GM12874 (cell line): Measurements from ENCODE around the gene TMEM259.

Experiments
- TF ChIP-seq, protein P1 (sequence below): IDR thresholded peaks from 2 replicates; pipeline ENCODE4 v1.5.1; 2011; ENCODE audit warnings: low read depth, mild to moderate bottlenecking, control low read depth, low read length, moderate library complexity; ENCODE audit not compliant: insufficient read depth

Gene TMEM259

DNA sequence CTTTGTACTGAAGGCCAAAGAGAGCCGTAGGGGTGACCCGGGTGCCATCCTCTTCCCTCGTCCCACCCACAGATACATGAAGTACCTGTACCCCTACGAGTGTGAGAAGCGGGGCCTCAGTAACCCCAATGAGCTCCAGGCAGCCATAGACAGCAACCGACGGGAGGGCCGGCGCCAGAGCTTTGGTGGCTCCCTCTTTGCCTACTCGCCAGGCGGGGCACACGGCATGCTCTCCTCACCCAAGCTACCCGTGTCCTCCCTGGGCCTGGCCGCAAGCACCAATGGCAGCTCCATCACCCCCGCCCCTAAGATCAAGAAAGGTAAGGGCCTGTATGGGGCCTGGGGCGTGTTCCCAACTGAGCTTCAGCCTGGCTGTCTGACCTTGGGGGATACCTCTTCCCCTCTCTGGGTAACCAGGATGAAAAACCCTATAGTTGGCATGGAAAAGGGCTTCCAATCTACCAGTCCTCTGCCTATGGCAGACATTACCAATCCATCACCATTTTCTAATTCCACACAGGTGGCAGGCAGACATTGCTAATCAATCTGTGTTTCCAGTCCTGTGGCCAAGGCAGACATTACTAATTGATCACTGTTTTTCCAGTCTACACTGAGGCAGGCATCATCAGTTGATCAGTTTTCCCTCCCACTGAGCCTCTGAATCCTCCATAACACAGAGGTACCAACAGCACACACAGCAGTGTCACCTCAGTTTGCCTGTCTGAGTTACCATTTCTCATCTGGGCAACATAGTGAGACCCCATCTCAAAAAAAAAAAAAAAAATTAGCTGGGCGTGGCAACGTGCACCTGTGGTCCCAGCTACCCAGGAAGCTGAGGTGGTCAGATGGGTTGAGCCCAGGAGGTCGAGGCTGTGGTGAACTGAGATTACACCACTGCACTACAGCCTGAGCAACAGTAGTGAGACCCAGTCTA lies 55.9 kb downstream of the TMEM259 start:
- TF ChIP-seq, protein P1, sequence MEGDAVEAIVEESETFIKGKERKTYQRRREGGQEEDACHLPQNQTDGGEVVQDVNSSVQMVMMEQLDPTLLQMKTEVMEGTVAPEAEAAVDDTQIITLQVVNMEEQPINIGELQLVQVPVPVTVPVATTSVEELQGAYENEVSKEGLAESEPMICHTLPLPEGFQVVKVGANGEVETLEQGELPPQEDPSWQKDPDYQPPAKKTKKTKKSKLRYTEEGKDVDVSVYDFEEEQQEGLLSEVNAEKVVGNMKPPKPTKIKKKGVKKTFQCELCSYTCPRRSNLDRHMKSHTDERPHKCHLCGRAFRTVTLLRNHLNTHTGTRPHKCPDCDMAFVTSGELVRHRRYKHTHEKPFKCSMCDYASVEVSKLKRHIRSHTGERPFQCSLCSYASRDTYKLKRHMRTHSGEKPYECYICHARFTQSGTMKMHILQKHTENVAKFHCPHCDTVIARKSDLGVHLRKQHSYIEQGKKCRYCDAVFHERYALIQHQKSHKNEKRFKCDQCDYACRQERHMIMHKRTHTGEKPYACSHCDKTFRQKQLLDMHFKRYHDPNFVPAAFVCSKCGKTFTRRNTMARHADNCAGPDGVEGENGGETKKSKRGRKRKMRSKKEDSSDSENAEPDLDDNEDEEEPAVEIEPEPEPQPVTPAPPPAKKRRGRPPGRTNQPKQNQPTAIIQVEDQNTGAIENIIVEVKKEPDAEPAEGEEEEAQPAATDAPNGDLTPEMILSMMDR: no peak

- TF ChIP-seq, protein P1: no peak
These were observed 56.8 kb downstream of the TMEM259 start for GRCh38 chr19:964116-964520.

- TF ChIP-seq, protein P1: no peak
These were observed 57.4 kb downstream of the TMEM259 start for GRCh38 chr19:963486-963951.

GRCh38 chr19:962683-963400 lies 58.1 kb downstream of the TMEM259 start:
- TF ChIP-seq, protein P1: no peak

DNA sequence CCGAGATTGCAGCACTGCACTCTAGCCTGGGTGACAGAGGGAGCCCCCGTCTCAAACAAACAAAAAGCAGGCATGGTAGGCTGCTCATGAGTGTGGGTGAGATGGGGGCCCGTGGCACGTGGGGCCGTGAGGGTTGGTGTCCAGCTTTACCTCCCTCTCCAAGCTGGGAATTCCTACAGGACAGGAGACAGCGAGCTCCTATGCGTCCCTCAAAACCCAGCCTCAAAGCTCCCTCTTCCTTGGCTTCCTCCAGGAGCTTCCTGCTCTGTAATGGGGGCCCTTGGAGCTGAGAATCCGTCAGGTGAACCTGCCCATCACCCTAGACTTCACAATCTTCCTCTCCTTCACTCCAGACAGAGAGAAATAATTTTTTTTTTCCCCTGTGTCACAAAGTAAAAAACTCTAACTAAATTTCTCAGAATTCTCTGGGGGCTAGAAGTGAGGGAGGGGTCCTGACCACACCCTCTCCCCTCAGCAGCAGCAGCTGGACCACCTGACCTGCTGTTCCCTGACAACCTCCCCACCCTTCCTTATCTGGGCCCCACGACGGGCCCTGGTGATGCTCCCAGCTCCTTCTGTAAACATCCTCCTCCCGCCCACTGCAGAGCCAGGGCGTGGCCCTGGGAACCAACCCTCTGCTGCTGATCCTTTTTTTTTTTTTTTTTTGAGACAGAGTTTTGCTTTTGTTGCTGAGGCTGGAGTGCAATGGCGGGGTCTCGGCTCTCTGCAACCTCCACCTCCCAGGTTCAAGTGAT lies 58.9 kb downstream of the TMEM259 start:
- TF ChIP-seq, protein P1: no peak

GRCh38 chr19:960601-960938 lies 60.4 kb downstream of the TMEM259 start:
- TF ChIP-seq, protein P1: no peak

DNA sequence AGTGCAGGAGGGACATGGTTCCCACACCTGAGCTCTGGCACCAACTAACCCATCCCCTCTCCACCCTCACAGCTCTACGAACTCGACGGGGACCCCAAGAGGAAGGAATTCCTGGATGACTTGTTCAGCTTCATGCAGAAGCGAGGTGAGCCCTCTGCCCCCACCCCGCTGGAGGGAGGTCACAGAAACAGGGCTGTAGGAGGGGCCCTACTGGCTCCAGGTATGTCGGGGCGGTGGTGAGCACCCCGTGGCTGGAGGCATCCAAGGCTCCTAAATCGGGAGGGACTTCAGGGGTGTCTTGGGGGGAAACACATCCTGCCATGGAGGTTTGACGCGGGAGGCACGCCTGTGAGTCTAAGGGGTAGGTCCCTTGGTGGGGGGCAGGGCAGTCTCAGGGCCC lies 60.9 kb downstream of the TMEM259 start:
- TF ChIP-seq, protein P1: no peak
